Psoas muscle (tissue), 8 donors: ENCODE measurements around the gene GAB2. TPM values are rescaled to one million over a fixed set of nuclear protein-coding genes. Genes with fewer than 3 reads are reported as not detected.

Source experiments
- ATAC-seq, 4 donors: fragments of 200-7000 bp; cut with Tn5 transposase; one replicate each; pipeline ENCODE4 v1.9.1; 2020; ENCODE audit warnings: moderate library complexity in 3 of 4, mild to moderate bottlenecking in 2 of 4
- DNase-seq, 2 donors: peaks; one replicate each; pipeline ENCODE4 v3.0.0-alpha.2; 2020
- H3K27ac ChIP-seq: fragments of 200-600 bp; one replicate; pipeline ENCODE4 v1.8.0; 2022
- H3K27me3 ChIP-seq, 3 donors: fragments of 200-600 bp in 1 of 3; one replicate each; pipeline versions ENCODE4 v1.6.1 to v1.8.0; 2013 to 2022; ENCODE audit warnings: low read length in 2 of 3, mild to moderate bottlenecking in 2 of 3, moderate library complexity in 1 of 3; ENCODE audit not compliant: insufficient read depth in 3 of 3
- H3K36me3 ChIP-seq, 2 donors: fragments of 200-600 bp in 1 of 2; one replicate each; pipeline versions ENCODE4 v1.6.1 to v1.8.0; 2013 to 2022; ENCODE audit warnings: low read depth in 1 of 2, mild to moderate bottlenecking in 1 of 2, moderate library complexity in 1 of 2; ENCODE audit not compliant: insufficient read depth in 1 of 2
- H3K4me1 ChIP-seq: fragments of 200-600 bp; one replicate; pipeline ENCODE4 v1.8.0; 2022
- H3K4me3 ChIP-seq: fragments of 200-600 bp; one replicate; pipeline ENCODE4 v1.8.0; 2022; ENCODE audit warnings: mild to moderate bottlenecking
- H3K9me3 ChIP-seq: fragments of 200-600 bp; one replicate; pipeline ENCODE4 v1.8.0; 2022
- CTCF ChIP-seq: fragments of 200-600 bp; IDR thresholded peaks from one replicate; pipeline ENCODE4 v1.8.0; 2022; ENCODE audit warnings: antibody characterized with exemption
- WGBS, 3 donors: extraction: QIAGEN DNeasy Blood & Tissue Kit; methylation state at CpG; one replicate each; pipeline versions ENCODE4 v1.1.6 to v1.1.7; 2013; 5-methylcytosine and 5-hydroxymethylcytosine counted together
- intact Hi-C, 2 donors: fragments of 100-400 bp; cut with DNase I; formaldehyde crosslinking; loops; one replicate each; pipeline versions ENCODE4 v1.11.0 to v1.14.2; 2022
- polyA plus RNA-seq, 3 donors: library from polyadenylated mRNA; stranded (reverse); fragments of 200-250 nt; gene quantifications; one replicate each; pipeline ENCODE4 v1.2.3, GENCODE V29; 2013
- total RNA-seq, 4 donors: library from RNA; stranded (reverse); fragmentation: NEBNext Ultra II Directional in 2 of 4; extraction: Animal tissue kit (Norgen Biotek cat#: 25700) in 2 of 4; gene quantifications; one replicate each; pipeline versions ENCODE4 v1.2.1 to v1.2.4, GENCODE V29; 2021 to 2023
- donor health status: healthy with polysubstance abuse.
- donor health status: DM: no; HTN: no; CAD: no; lungs with moderate emphysema.
- donor health status: Bipolar disorder and iron deficiency.
- donor health status: healthy.
- donor health status: DM: yes; HTN: yes; CAD: no.
- donor health status: DM: no; HTN: no; CAD: no.
- donor health status: DM: no; HTN: no; CAD: no.
- donor health status: DM: yes; HTN: yes; CAD: no.

Gene GAB2
- total and polyA plus RNA-seq, 7 donors = 2.7 to 6.3 (median 4.7) TPM

- TF ChIP-seq CTCF = no peak
- no peak for DNase-seq
- ATAC-seq = no peak
- Histone ChIP-seq H3K36me3 (peaks cover 0 to 38% of the 10 kb centered on the region in 2 donors), H3K4me3 (no peak overlapping the region), H3K27ac (no peak overlapping the region), H3K4me1 (no peaks in the 10 kb centered on the region), H3K27me3 (no peaks in the 10 kb centered on the region), H3K9me3 (no peaks in the 10 kb centered on the region)
- 80 to 89% (median 82%) methylated on average over 10 to 12 of the region's 12 CpGs for WGBS, 3 donors
- intact Hi-C loops = no loop called here
These were observed 203.1 kb downstream of the GAB2 start for GRCh38 chr11:78214331-78215194.

- ATAC-seq (no peak), DNase-seq (no peak)
- H3K36me3 ChIP-seq = peaks cover 0 to 33% of the 10 kb centered on the region in 2 donors
- H3K9me3 ChIP-seq = no peaks in the 10 kb centered on the region
- no peak for TF ChIP-seq CTCF
- WGBS, 3 donors = 81 to 85% (median 82%) methylated on average over 8 of the region's 8 CpGs
- intact Hi-C loops = no loop called here
- H3K4me1 ChIP-seq = peaks cover 2% of the 10 kb centered on the region
- no peaks in the 10 kb centered on the region for H3K27me3 ChIP-seq
- no peak overlapping the region for H3K4me3 ChIP-seq
- H3K27ac ChIP-seq = no peak overlapping the region
These were observed 203.9 kb downstream of the GAB2 start for GRCh38 chr11:78213526-78214330.

- ATAC-seq (no peak), DNase-seq (no peak)
- TF ChIP-seq CTCF = no peak
- Histone ChIP-seq H3K4me1 (peaks cover 8% of the 10 kb centered on the region), H3K4me3 (no peak overlapping the region), H3K27ac (no peak overlapping the region), H3K27me3 (no peaks in the 10 kb centered on the region), H3K36me3 (peaks cover 0 to 33% of the 10 kb centered on the region in 2 donors), H3K9me3 (no peaks in the 10 kb centered on the region)
- 75 to 85% (median 79%) methylated on average over 11 of the region's 11 CpGs for WGBS, 3 donors
- intact Hi-C loops = no loop called here
These were observed 204.8 kb downstream of the GAB2 start for GRCh38 chr11:78212586-78213371.

GRCh38 chr11:78211565-78211964 lies 206.1 kb downstream of the GAB2 start:
- H3K27ac ChIP-seq = no peak overlapping the region
- no peaks in the 10 kb centered on the region for H3K9me3 ChIP-seq
- peaks cover 0 to 36% of the 10 kb centered on the region in 2 donors for H3K36me3 ChIP-seq
- ATAC-seq = no peak
- H3K4me1 ChIP-seq = peaks cover 8% of the 10 kb centered on the region
- no peak overlapping the region for H3K4me3 ChIP-seq
- intact Hi-C loops = no loop called here
- TF ChIP-seq CTCF = no peak
- DNase-seq = no peak
- no peaks in the 10 kb centered on the region for H3K27me3 ChIP-seq
- 94 to 97% (median 96%) methylated on average over 5 of the region's 5 CpGs for WGBS, 3 donors
